NCI-H2227 treated with DMSO at 0.1 percent for 48 hours (cell line): ENCODE measurements around the gene CHKA.

Experiments used
- DNase-seq: peaks from one replicate; lab custom pipeline; 2025; lab: John Stamatoyannopoulos, UW

The CHKA gene

GRCh38 chr11:68031144-68031464, 90.1 kb downstream of the CHKA start:
- no peak for DNase-seq

- peak; percentile 99 for DNase-seq
Observed at GRCh38 chr11:68030318-68031143, 90.7 kb downstream of the CHKA start, which contains the start of gene NDUFS8. Gene NDUFS8 (plus strand): TSS chr11:68030681. CDS start chr11:68032152, 1,471 bp downstream.

GRCh38 chr11:68028802-68029545, 92.2 kb downstream of the CHKA start:
- no peak for DNase-seq

- DNase-seq: no peak
Observed at GRCh38 chr11:68027667-68028066, 93.5 kb downstream of the CHKA start.

- DNase-seq: no peak
Observed at GRCh38 chr11:68026391-68027105, 94.6 kb downstream of the CHKA start.

- no peak for DNase-seq
Observed at GRCh38 chr11:68025047-68025446, 96.1 kb downstream of the CHKA start.

GRCh38 chr11:68024508-68024907, 96.7 kb downstream of the CHKA start:
- DNase-seq: no peak

GRCh38 chr11:68022531-68022930, 98.7 kb downstream of the CHKA start:
- no peak for DNase-seq

GRCh38 chr11:68021167-68021787, 99.9 kb downstream of the CHKA start:
- DNase-seq: no peak

GRCh38 chr11:68020575-68020974, 100.6 kb downstream of the CHKA start:
- no peak for DNase-seq

- no peak for DNase-seq
Observed at GRCh38 chr11:68019486-68019885, 101.7 kb downstream of the CHKA start.

GRCh38 chr11:68018730-68019190, 102.4 kb downstream of the CHKA start:
- no peak for DNase-seq

- DNase-seq: no peak
Observed at GRCh38 chr11:68017980-68018729, 103.0 kb downstream of the CHKA start.

GRCh38 chr11:68016904-68017817, 104.0 kb downstream of the CHKA start:
- DNase-seq: no peak

GRCh38 chr11:68016161-68016903, 104.9 kb downstream of the CHKA start:
- DNase-seq: no peak

- no peak for DNase-seq
Observed at GRCh38 chr11:68015467-68015866, 105.7 kb downstream of the CHKA start.

- no peak for DNase-seq
Observed at GRCh38 chr11:68014947-68015447, 106.2 kb downstream of the CHKA start.

GRCh38 chr11:68014157-68014946, 106.8 kb downstream of the CHKA start:
- no peak for DNase-seq
